Cardiac atrium fibroblast (primary cell): ENCODE results near the gene MS4A8. TPM values are rescaled to one million over a fixed set of nuclear protein-coding genes. Genes with fewer than 3 reads are reported as not detected.

Experiments
- total RNA-seq: library from RNA; depleted of rRNA; stranded (reverse); fragments of >200 nt; gene quantifications from 2 replicates; pipeline ENCODE4 v1.2.3, GENCODE V29; 2015

Gene MS4A8
- not detected in 2 replicates for total RNA-seq

GRCh38 chr11:60699284-60699691, at the start of gene MS4A8:
Gene MS4A8, plus strand, starts transcription at chr11:60699612. Its CDS starts 1,249 bp downstream, at chr11:60700861.

GRCh38 chr11:60724420-60724819, 25.0 kb downstream of the MS4A8 start, which contains the start of gene MS4A18:
Gene MS4A18, plus strand, starts transcription at chr11:60724720.

GRCh38 chr11:60756307-60757032, 57.1 kb downstream of the MS4A8 start, which contains the start of gene MS4A15:
Gene MS4A15, plus strand, starts transcription at chr11:60756867. Its CDS starts 6,867 bp downstream, at chr11:60763734.

Other genes starting within 250 kb of the MS4A8 start
- gene MS4A1, start 243.8 kb upstream of the MS4A8 start, total RNA-seq, result not detected in 2 replicates
- gene MS4A12, start 206.8 kb upstream of the MS4A8 start, total RNA-seq, result not detected in 2 replicates
- not detected in 2 replicates for gene MS4A13, start 184.2 kb upstream of the MS4A8 start, total RNA-seq
- gene MS4A18, start 25.1 kb downstream of the MS4A8 start, total RNA-seq, result not detected in 2 replicates
- not detected in 2 replicates for gene MS4A15, start 57.3 kb downstream of the MS4A8 start, total RNA-seq
- gene MS4A10, start 85.7 kb downstream of the MS4A8 start, total RNA-seq, result not detected in 2 replicates
- gene CCDC86, start 142.5 kb downstream of the MS4A8 start, total RNA-seq, result 20.6 and 26.2 TPM in 2 replicates
- gene PTGDR2, start 156.3 kb downstream of the MS4A8 start, total RNA-seq, result not detected in 2 replicates
- gene ZP1, start 167.9 kb downstream of the MS4A8 start, total RNA-seq, result 0.18 and 0.81 TPM in 2 replicates
- gene PRPF19, start 207.0 kb downstream of the MS4A8 start, total RNA-seq, result 48.6 and 52.4 TPM in 2 replicates
- 70.6 and 77.4 TPM in 2 replicates for gene TMEM109, start 214.5 kb downstream of the MS4A8 start, total RNA-seq
- gene TMEM132A, start 224.8 kb downstream of the MS4A8 start, total RNA-seq, result 17.9 and 77.4 TPM in 2 replicates